ENCODE results near the gene PATE3. TPM values are rescaled to one million over a fixed set of nuclear protein-coding genes. Genes with fewer than 3 reads are reported as not detected.

PATE3 gene, protein sequence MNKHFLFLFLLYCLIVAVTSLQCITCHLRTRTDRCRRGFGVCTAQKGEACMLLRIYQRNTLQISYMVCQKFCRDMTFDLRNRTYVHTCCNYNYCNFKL
- total RNA-seq (not detected in 2 replicates), polyA plus RNA-seq (not detected in 2 replicates), polyA minus RNA-seq (ENCODE audit: low replicate concordance) (not detected in 2 replicates)
- polyA plus RNA-seq (2012): not detected in 2 replicates

DNA sequence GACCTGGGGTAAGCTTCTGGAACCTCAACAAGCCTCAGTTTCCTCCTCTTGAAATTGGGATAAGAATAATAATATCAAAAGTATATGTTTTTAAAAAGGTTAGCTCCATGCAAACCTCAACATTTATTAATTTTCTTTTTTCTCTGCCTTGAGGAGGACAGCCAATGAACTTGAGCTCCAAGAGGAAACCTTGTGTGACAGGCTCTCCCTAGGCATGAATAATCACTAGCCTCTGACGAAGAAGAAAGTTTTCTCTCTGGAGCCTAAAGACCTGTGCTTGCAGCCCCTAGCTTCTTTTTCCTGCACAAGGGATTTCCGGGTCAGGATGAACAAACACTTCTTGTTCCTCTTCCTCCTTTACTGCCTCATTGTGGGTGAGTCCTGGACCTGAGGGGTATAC is at the start of gene PATE3:
Gene PATE3 (plus strand): TSS at position 301 of the 400 bp plus-strand sequence. CDS start 25 bp downstream, at position 326.
- H3K4me2 ChIP-seq (ENCODE audit: extremely low read depth, insufficient read depth, low read length): no peak within 1 kb of the TSS

DNA sequence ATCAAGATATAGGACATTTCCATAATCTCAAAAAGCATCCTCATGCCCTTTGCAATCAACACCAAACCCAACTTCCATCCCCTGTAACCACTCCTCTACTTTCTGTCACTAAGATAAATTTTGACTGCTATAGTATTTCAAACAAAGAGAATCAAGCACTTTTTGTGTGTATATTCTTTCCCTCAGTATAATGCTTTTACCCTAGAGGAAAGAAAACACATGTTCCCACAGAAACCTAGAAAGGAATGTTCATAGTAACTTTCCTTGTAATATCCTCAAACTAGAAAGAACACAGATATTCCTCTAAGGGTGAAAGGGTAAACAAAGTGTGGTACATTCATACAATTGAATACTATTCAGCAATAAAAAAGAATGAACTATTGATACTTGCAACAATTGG is 47.3 kb upstream of the PATE3 start:
- Histone ChIP-seq H3K9me3 (ENCODE audit: control insufficient read depth, insufficient read depth, low read depth, low read length) (no peaks in the 10 kb centered on the region), H4K20me1 (ENCODE audit: control insufficient read depth, extremely low read depth, insufficient read depth, low read length) (no peaks in the 10 kb centered on the region), H3K27ac (ENCODE audit: insufficient read depth, low read length) (no peak overlapping the region), H3K9ac (ENCODE audit: insufficient read depth, low read length) (no peak overlapping the region), H3K36me3 (ENCODE audit: control insufficient read depth, insufficient read depth, low read length) (no peaks in the 10 kb centered on the region), H3K27me3 (ENCODE audit: control insufficient read depth, insufficient read depth, low read length) (no peaks in the 10 kb centered on the region), H2AFZ (ENCODE audit: low read length) (no peak overlapping the region), H3K79me2 (ENCODE audit: control insufficient read depth, insufficient read depth, low read length) (no peaks in the 10 kb centered on the region), H3K4me1 (ENCODE audit: control insufficient read depth, extremely low read depth, insufficient read depth, low read length) (no peaks in the 10 kb centered on the region), H3K4me3 (replicated peaks in 1 of 4; ENCODE audit: control extremely low read depth in 1 of 4, insufficient read depth in 1 of 4, low read depth in 3 of 4, low read length in 4 of 4) (no peak overlapping the region), H3K4me2 (ENCODE audit: extremely low read depth, insufficient read depth, low read length) (no peak overlapping the region)
- TF ChIP-seq, protein P1, sequence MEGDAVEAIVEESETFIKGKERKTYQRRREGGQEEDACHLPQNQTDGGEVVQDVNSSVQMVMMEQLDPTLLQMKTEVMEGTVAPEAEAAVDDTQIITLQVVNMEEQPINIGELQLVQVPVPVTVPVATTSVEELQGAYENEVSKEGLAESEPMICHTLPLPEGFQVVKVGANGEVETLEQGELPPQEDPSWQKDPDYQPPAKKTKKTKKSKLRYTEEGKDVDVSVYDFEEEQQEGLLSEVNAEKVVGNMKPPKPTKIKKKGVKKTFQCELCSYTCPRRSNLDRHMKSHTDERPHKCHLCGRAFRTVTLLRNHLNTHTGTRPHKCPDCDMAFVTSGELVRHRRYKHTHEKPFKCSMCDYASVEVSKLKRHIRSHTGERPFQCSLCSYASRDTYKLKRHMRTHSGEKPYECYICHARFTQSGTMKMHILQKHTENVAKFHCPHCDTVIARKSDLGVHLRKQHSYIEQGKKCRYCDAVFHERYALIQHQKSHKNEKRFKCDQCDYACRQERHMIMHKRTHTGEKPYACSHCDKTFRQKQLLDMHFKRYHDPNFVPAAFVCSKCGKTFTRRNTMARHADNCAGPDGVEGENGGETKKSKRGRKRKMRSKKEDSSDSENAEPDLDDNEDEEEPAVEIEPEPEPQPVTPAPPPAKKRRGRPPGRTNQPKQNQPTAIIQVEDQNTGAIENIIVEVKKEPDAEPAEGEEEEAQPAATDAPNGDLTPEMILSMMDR (conservative IDR thresholded peaks at IDR 0.05 in 1 of 2, IDR thresholded peaks at IDR 0.05 in 1 of 2; ENCODE audit: low read depth in 1 of 2, low read length in 2 of 2): no peak
- DNase-seq (ENCODE audit: low read depth in 2 of 2): no peak

More for the DNA sequence above, at the start of gene PATE3:
- Histone ChIP-seq H3K36me3 (ENCODE audit: control insufficient read depth, insufficient read depth, low read length) (no peaks in the 10 kb centered on the region), H3K4me1 (ENCODE audit: control insufficient read depth, extremely low read depth, insufficient read depth, low read length) (no peaks in the 10 kb centered on the region), H3K79me2 (ENCODE audit: control insufficient read depth, insufficient read depth, low read length) (no peaks in the 10 kb centered on the region), H3K27ac (ENCODE audit: insufficient read depth, low read length) (no peak within 1 kb of the TSS), H2AFZ (ENCODE audit: low read length) (no peak within 1 kb of the TSS), H3K27me3 (ENCODE audit: control insufficient read depth, insufficient read depth, low read length) (no peaks in the 10 kb centered on the region), H3K4me3 (replicated peaks in 1 of 4; ENCODE audit: control extremely low read depth in 1 of 4, insufficient read depth in 1 of 4, low read depth in 3 of 4, low read length in 4 of 4) (no peak within 1 kb of the TSS), H4K20me1 (ENCODE audit: control insufficient read depth, extremely low read depth, insufficient read depth, low read length) (no peaks in the 10 kb centered on the region), H3K9ac (ENCODE audit: insufficient read depth, low read length) (no peak within 1 kb of the TSS), H3K9me3 (ENCODE audit: control insufficient read depth, insufficient read depth, low read depth, low read length) (no peaks in the 10 kb centered on the region)
- DNase-seq (ENCODE audit: low read depth in 2 of 2): no peak
- no peak for TF ChIP-seq EZH2 (IDR thresholded peaks at IDR 0.05; ENCODE audit: low read length, missing control alignments)
- TF ChIP-seq, protein P1 (conservative IDR thresholded peaks at IDR 0.05 in 1 of 2, IDR thresholded peaks at IDR 0.05 in 1 of 2; ENCODE audit: low read depth in 1 of 2, low read length in 2 of 2): no peak

DNA sequence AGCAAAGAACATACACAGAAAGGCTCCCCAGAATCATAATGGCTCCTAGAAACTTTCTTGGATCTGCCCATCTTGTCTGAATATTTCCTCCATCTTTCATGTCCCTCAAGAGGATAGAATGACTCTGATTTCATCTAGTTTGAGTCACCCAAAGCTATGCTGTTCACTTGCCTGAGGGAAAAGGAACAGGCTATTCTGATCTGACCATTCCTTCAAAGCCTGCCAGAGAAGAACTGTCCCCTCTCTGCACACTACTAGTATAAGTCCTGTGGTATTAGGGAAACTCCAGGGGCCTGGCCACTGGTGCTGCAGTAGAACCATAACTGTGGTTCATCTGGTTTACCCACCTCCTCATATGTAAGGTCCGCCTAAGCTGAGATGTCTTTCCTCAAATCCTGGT is 44.2 kb upstream of the PATE3 start:
- Histone ChIP-seq H3K27ac (ENCODE audit: insufficient read depth, low read length) (no peak overlapping the region), H3K4me1 (ENCODE audit: control insufficient read depth, extremely low read depth, insufficient read depth, low read length) (no peaks in the 10 kb centered on the region), H3K79me2 (ENCODE audit: control insufficient read depth, insufficient read depth, low read length) (no peaks in the 10 kb centered on the region), H3K9ac (ENCODE audit: insufficient read depth, low read length) (no peak overlapping the region), H3K9me3 (ENCODE audit: control insufficient read depth, insufficient read depth, low read depth, low read length) (no peaks in the 10 kb centered on the region), H3K27me3 (ENCODE audit: control insufficient read depth, insufficient read depth, low read length) (no peaks in the 10 kb centered on the region), H3K4me2 (ENCODE audit: extremely low read depth, insufficient read depth, low read length) (no peak overlapping the region), H3K4me3 (replicated peaks in 1 of 4; ENCODE audit: control extremely low read depth in 1 of 4, insufficient read depth in 1 of 4, low read depth in 3 of 4, low read length in 4 of 4) (no peak overlapping the region), H2AFZ (ENCODE audit: low read length) (no peak overlapping the region), H4K20me1 (ENCODE audit: control insufficient read depth, extremely low read depth, insufficient read depth, low read length) (no peaks in the 10 kb centered on the region), H3K36me3 (ENCODE audit: control insufficient read depth, insufficient read depth, low read length) (no peaks in the 10 kb centered on the region)
- no peak for TF ChIP-seq EZH2 (IDR thresholded peaks at IDR 0.05; ENCODE audit: low read length, missing control alignments)
- TF ChIP-seq, protein P1 (conservative IDR thresholded peaks at IDR 0.05 in 1 of 2, IDR thresholded peaks at IDR 0.05 in 1 of 2; ENCODE audit: low read depth in 1 of 2, low read length in 2 of 2): no peak
- DNase-seq (ENCODE audit: low read depth in 2 of 2): no peak

Measured in fibroblast of lung (primary cell).